Measurements from ENCODE around the gene LMF1. TPM values are rescaled to one million over a fixed set of nuclear protein-coding genes. Genes with fewer than 3 reads are reported as not detected.

Gene LMF1
- total RNA-seq, 2 donors from 2014 or later: 26.9 to 33.2 TPM

- Mint-ChIP-seq H3K4me1 (ENCODE audit: low read depth) (peaks cover 13% of the 10 kb centered on the region), H3K36me3 (ENCODE audit: insufficient read depth in 2 of 2) (no peaks in the 10 kb centered on the region), H3K27me3 (ENCODE audit: low read depth) (no peaks in the 10 kb centered on the region), H3K9me3 (no peaks in the 10 kb centered on the region), H3K27ac (no peak overlapping the region), H3K4me3 (no peak overlapping the region)
- no peak for ATAC-seq (replicated peaks in 1 of 2)
- no peak for DNase-seq
Observed at GRCh38 chr16:986925-987582, 16.3 kb upstream of the LMF1 start.

GRCh38 chr16:986411-986810 is 15.6 kb upstream of the LMF1 start:
- H3K27me3 Mint-ChIP-seq (ENCODE audit: low read depth): no peaks in the 10 kb centered on the region
- no peaks in the 10 kb centered on the region for H3K36me3 Mint-ChIP-seq (ENCODE audit: insufficient read depth in 2 of 2)
- no peak overlapping the region for H3K4me3 Mint-ChIP-seq
- ATAC-seq (replicated peaks in 1 of 2): peak; percentile 49 to 59
- no peak for DNase-seq
- no peaks in the 10 kb centered on the region for H3K9me3 Mint-ChIP-seq
- no peak overlapping the region for H3K27ac Mint-ChIP-seq
- peaks cover 13% of the 10 kb centered on the region for H3K4me1 Mint-ChIP-seq (ENCODE audit: low read depth)

- no peaks in the 10 kb centered on the region for H3K27me3 Mint-ChIP-seq (ENCODE audit: low read depth)
- no peak for DNase-seq
- peak in 1 of 2 donors; percentile 10 for ATAC-seq (replicated peaks in 1 of 2)
- H3K27ac Mint-ChIP-seq: no peak overlapping the region
- H3K4me1 Mint-ChIP-seq (ENCODE audit: low read depth): peaks cover 13% of the 10 kb centered on the region
- H3K4me3 Mint-ChIP-seq: no peak overlapping the region
- no peaks in the 10 kb centered on the region for H3K36me3 Mint-ChIP-seq (ENCODE audit: insufficient read depth in 2 of 2)
- no peaks in the 10 kb centered on the region for H3K9me3 Mint-ChIP-seq
Observed at GRCh38 chr16:985646-986400, 15.0 kb upstream of the LMF1 start.

GRCh38 chr16:984736-985636 is 14.2 kb upstream of the LMF1 start:
- no peaks in the 10 kb centered on the region for H3K27me3 Mint-ChIP-seq (ENCODE audit: low read depth)
- no peak for ATAC-seq (replicated peaks in 1 of 2)
- H3K36me3 Mint-ChIP-seq (ENCODE audit: insufficient read depth in 2 of 2): no peaks in the 10 kb centered on the region
- H3K4me3 Mint-ChIP-seq: no peak overlapping the region
- peaks cover 13% of the 10 kb centered on the region for H3K4me1 Mint-ChIP-seq (ENCODE audit: low read depth)
- H3K27ac Mint-ChIP-seq: no peak overlapping the region
- H3K9me3 Mint-ChIP-seq: no peaks in the 10 kb centered on the region
- no peak for DNase-seq

GRCh38 chr16:984121-984694 is 13.4 kb upstream of the LMF1 start:
- no peak for ATAC-seq (replicated peaks in 1 of 2)
- no peaks in the 10 kb centered on the region for H3K9me3 Mint-ChIP-seq
- H3K27ac Mint-ChIP-seq: no peak overlapping the region
- no peaks in the 10 kb centered on the region for H3K27me3 Mint-ChIP-seq (ENCODE audit: low read depth)
- DNase-seq: no peak
- no peak overlapping the region for H3K4me3 Mint-ChIP-seq
- H3K36me3 Mint-ChIP-seq (ENCODE audit: insufficient read depth in 2 of 2): no peaks in the 10 kb centered on the region
- H3K4me1 Mint-ChIP-seq (ENCODE audit: low read depth): peaks cover 13% of the 10 kb centered on the region

GRCh38 chr16:983044-984030 is 12.6 kb upstream of the LMF1 start:
- Mint-ChIP-seq H3K4me3 (peak overlapping the region; percentile 51 to 64), H3K4me1 (ENCODE audit: low read depth) (peaks cover 13% of the 10 kb centered on the region), H3K9me3 (no peaks in the 10 kb centered on the region), H3K27ac (no peak overlapping the region), H3K27me3 (ENCODE audit: low read depth) (no peaks in the 10 kb centered on the region), H3K36me3 (ENCODE audit: insufficient read depth in 2 of 2) (no peaks in the 10 kb centered on the region)
- DNase-seq (no peak), ATAC-seq (replicated peaks in 1 of 2) (no peak)

- Mint-ChIP-seq H3K4me1 (ENCODE audit: low read depth) (peaks cover 13% of the 10 kb centered on the region), H3K36me3 (ENCODE audit: insufficient read depth in 2 of 2) (no peaks in the 10 kb centered on the region), H3K27me3 (ENCODE audit: low read depth) (no peaks in the 10 kb centered on the region), H3K9me3 (no peaks in the 10 kb centered on the region), H3K27ac (no peak overlapping the region), H3K4me3 (peak overlapping the region; percentile 51 to 64)
- peak; percentile 11 to 18 for ATAC-seq (replicated peaks in 1 of 2)
- DNase-seq: peak in 1 of 2 donors; percentile 38
Observed at GRCh38 chr16:982145-983043, 11.6 kb upstream of the LMF1 start.

- Mint-ChIP-seq H3K9me3 (no peaks in the 10 kb centered on the region), H3K4me3 (peak within 1 kb of the TSS; percentile 88 to 93), H3K4me1 (ENCODE audit: low read depth) (peaks cover 16% of the 10 kb centered on the region), H3K27ac (peak within 1 kb of the TSS; percentile 40), H3K27me3 (ENCODE audit: low read depth) (no peaks in the 10 kb centered on the region), H3K36me3 (ENCODE audit: insufficient read depth in 2 of 2) (no peaks in the 10 kb centered on the region)
- DNase-seq (peak in 1 of 2 donors; percentile 74), ATAC-seq (replicated peaks in 1 of 2) (peak; percentile 2 to 14)
Observed at GRCh38 chr16:981695-982144, 10.9 kb upstream of the LMF1 start, which contains the start of gene SOX8. Gene SOX8, plus strand, starts transcription at chr16:981770. Its CDS starts 153 bp downstream, at chr16:981923.

- Mint-ChIP-seq H3K4me1 (ENCODE audit: low read depth) (peaks cover 7% of the 10 kb centered on the region), H3K4me3 (no peak overlapping the region), H3K9me3 (no peaks in the 10 kb centered on the region), H3K27ac (no peak overlapping the region), H3K27me3 (ENCODE audit: low read depth) (no peaks in the 10 kb centered on the region), H3K36me3 (ENCODE audit: insufficient read depth in 2 of 2) (no peaks in the 10 kb centered on the region)
- no peak for ATAC-seq (replicated peaks in 1 of 2)
- no peak for DNase-seq
Observed at GRCh38 chr16:980595-980854, 9.7 kb upstream of the LMF1 start.

GRCh38 chr16:979859-980594 is 9.2 kb upstream of the LMF1 start:
- no peaks in the 10 kb centered on the region for H3K27me3 Mint-ChIP-seq (ENCODE audit: low read depth)
- DNase-seq: no peak
- no peak overlapping the region for H3K27ac Mint-ChIP-seq
- H3K36me3 Mint-ChIP-seq (ENCODE audit: insufficient read depth in 2 of 2): no peaks in the 10 kb centered on the region
- no peak for ATAC-seq (replicated peaks in 1 of 2)
- no peaks in the 10 kb centered on the region for H3K9me3 Mint-ChIP-seq
- peak overlapping the region; percentile 23 to 52 for H3K4me3 Mint-ChIP-seq
- H3K4me1 Mint-ChIP-seq (ENCODE audit: low read depth): peaks cover 7% of the 10 kb centered on the region

GRCh38 chr16:979147-979546 is 8.4 kb upstream of the LMF1 start:
- Mint-ChIP-seq H3K4me3 (no peak overlapping the region), H3K9me3 (no peaks in the 10 kb centered on the region), H3K27ac (no peak overlapping the region), H3K27me3 (ENCODE audit: low read depth) (no peaks in the 10 kb centered on the region), H3K4me1 (ENCODE audit: low read depth) (peaks cover 7% of the 10 kb centered on the region), H3K36me3 (ENCODE audit: insufficient read depth in 2 of 2) (no peaks in the 10 kb centered on the region)
- DNase-seq (no peak), ATAC-seq (replicated peaks in 1 of 2) (no peak)
